NOMO-1 (cell line): ENCODE measurements around the gene CREM.

ENCODE experiments used
- DNase-seq, 2 experiments: peaks; one replicate each; lab custom pipeline; 2025; ENCODE audit not compliant: unreplicated experiment in 2 of 2; lab: John Stamatoyannopoulos, UW

The CREM gene

GRCh38 chr10:35217455-35217854, 90.8 kb downstream of the CREM start:
- DNase-seq = no peak

DNA sequence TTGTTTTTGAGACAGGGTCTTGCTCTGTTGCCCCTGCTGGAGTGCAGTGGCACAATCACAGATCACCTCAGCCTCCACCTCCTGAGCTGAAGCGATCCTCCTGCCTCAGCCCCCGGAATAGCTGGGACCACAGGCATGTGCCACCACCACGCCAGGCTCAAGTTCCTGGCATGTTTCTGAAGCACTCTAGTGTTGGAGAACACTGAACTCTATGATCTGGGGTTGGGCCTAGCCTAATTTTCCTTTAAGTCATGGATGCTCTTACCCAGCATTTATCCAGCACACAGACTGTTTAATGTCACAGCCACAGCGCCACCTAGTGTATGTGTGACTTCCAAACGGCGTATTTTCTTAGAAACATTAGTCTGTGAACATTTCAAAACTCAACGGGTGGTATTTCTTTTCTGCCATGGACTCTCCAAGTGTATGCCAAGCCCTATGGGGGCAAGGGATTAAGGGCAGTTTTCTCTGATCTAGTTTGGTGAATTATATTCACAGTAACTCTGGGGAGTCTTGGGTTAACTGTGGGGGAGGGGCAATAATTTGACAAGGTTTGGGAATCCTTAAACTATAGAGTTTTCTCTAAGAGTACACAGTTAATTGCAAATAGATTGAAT, 91.8 kb downstream of the CREM start:
- peak; percentile 3 to 52 for DNase-seq

- DNase-seq = no peak
Measured at GRCh38 chr10:35219292-35219691, 92.6 kb downstream of the CREM start.

DNA sequence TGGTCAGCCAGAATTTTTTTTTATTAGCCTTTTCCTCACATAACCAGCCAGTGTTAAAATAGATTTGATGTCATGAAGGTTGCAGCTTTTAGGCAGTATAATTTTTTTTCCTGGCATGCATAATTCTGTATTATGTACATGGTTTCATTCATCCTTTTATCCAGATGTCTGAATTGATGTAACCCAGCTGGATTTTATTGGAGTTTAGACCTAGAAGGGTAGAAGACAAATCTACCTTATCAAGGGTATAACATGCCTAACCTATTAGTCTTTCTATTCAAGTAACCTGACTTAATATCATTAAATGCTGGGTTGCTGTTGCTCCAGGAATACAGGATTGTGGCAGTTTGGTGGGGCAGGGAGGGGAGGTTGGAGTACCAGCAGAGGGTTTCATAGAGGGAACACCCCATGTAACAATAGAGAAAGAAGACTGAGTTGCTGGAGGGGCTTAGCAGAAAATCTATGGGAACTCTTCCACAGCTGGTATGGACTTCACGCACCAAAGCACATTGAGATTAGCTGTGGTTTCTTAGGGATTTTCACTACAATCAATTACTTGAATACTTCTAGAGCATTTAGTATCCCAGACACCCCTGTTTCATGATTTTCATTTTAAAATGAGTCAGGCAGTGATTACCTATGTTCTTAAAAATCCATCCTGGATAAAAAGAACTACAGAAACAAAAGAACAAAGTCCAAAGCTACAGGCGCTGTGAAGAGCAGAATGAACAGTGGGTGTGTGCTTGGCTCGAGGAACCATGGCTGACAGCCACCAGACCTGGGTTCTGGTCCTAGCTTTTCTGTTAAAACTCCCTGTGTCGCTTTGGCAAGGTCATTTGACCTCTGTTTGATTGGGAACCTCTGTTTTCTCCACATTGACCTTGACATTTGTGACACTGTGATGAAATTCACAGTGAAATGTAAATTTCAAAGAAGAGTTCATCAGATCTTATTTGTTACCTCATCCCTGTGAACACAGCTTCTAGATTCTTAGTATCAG, 93.5 kb downstream of the CREM start:
- no peak for DNase-seq

DNA sequence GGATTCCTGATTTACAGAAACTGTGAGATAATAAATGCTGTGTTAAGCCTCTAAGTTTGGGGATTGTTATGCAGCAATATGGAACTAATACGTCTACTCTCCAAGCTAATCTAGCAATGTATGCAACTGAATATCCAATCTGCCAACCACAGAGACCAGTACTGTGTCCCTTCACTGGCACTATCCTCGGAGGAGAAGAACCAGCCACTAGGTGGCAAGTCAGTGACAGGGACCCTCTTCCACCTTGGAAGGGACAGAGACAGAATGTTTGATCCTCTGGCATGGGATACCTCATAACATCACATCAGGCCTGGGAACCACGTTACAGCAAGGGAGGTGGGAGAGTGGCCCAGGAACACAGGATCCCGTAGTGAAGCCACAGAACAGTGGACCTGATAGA, 96.4 kb downstream of the CREM start:
- DNase-seq = no peak

DNA sequence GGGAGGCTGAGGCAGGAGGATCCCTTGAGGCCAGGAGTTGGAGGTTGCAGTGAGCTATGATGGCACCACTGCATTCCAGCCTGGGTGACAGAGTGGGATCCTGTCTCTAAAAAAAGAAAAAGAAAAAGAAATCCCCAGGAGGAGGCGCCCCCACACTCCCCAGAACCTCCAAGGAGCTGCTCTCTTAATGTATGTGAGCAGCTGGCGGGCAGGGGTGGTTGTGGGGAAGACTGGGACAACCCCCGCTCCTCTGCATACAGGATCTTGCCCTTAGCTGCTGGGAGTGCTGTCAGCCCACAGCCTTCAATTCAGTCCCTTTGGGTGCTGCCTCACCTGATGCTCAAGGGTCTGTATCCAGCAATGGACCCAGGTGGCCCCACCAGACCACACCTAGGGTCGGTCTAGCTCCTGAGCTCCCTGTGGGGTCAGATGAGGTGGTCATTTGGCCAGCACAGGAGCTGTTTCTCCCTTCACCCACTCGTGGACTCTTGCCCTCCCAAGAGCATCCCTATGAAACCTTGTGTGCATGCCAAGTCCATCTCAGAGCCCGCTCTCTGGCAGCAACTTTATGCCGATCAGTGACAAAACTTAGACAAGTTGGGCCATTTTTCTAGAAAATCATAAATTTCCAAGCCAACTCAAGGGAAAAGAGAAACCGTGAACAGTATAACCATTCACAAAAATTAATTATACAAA, 97.5 kb downstream of the CREM start:
- no peak for DNase-seq

DNA sequence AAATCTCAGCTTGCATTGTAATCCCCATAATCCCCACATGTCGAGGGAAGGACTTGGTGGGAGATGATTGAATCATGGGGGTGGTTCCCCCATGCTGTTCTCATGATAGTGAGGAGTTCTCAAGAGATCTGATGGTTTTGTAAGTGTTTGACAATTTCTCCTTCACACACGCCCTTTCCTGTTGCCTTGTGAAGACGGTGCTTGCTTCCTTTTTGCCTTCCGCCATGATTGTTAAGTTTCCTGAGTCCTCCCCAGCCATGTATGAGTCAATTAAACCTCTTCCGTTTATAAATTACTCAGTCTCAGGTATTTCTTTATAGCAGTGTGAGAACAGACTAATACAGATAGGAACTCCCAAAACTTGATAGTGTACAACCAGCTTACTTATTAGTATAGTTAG, 98.6 kb downstream of the CREM start:
- DNase-seq = no peak

- no peak for DNase-seq
Measured at GRCh38 chr10:35226507-35226906, 99.9 kb downstream of the CREM start.

DNA sequence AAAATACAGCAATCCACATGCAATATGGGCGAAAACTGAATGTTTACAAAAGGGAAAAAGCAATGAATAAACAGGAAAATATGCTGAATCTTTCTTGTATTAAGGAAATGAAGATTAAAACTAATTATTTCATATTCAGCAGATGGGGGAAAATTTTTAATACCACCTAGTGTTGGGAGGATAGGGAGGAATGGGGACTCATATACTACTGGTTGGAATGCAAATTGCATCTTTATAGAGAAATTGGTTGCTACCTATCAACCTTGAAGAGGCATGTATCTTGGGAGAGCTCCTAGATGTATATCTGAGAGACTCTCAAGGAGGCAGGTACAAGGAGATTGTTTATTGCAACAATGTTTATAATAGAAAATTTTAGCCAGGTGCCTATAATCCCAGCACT, 101.4 kb downstream of the CREM start:
- DNase-seq = no peak

DNA sequence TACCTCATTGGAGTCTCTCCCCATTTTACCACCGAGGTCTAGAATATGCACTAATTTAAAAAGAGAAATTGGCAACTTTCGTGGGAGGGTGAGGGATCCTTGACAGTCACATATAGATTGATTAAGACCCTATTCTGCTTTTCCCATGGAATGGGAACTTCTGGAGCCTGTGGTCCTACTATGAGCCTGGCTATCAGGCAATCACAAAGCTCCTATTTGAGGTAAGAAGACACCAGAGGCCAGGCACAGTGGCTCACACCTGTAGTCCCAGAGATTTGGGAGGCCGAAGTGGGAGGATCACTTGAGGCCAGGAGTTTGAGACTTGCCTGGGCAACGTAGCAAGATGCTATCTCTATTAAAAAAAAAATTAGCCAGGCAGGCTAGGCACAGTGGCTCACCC, 105.0 kb downstream of the CREM start:
- DNase-seq = no peak

DNA sequence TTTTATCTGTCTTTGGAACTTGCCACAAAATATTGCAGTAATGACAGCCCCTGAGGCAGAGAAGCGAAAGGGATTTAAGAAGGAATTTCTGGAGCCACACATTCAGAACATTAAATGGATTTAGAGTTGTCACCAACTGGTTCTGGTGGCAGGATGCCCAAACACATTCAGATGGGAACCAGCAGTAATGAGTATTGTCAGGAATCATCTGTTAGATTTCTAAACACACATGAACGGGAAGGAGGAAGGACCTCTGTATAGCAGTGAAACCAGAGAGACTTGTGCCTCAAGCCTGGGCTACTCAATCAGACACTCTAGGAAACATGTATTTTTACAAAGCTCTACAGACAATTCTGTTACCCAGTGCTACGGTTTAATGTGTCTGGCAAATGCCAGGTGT, 105.9 kb downstream of the CREM start:
- no peak for DNase-seq

GRCh38 chr10:35234073-35234472, 107.4 kb downstream of the CREM start:
- no peak for DNase-seq

DNA sequence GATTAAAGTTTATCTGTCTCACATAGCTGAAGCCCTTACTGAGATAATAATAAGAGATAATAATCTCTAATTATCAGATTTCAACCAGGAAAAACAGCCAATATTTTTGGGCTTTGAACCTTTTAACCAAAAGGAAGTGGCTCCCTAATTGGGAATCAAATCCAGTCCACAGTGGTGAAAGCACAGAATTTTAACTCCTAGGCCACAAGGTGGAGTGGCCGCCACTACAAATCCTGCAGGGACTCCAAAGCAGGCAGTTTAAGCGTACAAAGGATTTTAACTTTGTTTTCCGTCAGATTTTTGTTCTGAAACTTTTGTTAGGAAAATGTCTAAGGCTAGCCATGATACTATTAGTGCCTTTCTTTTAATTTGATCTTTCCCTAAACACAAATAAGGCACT, 110.1 kb downstream of the CREM start:
- DNase-seq = no peak

GRCh38 chr10:35237766-35238512, 111.3 kb downstream of the CREM start:
- DNase-seq = no peak

DNA sequence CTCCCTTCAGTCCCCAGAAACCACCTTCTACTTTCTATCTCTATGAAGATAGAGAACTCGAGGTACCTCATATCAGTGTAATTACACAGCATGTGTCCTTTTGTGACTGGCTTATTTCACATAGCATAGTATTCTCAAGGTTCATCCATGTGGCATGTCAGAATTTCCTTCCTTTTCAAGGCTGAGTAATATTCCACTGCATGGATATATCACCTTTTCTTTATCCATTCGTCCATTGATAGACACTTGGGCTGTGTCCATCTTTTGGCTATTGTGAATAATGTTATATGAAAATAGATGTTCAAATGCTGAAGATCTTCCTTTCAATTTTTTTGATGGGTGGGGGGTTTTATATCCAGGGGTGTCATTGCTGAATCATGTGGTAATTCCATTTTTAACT, 117.9 kb downstream of the CREM start:
- DNase-seq = no peak

- DNase-seq = no peak
Measured at GRCh38 chr10:35246770-35247343, 120.2 kb downstream of the CREM start.

DNA sequence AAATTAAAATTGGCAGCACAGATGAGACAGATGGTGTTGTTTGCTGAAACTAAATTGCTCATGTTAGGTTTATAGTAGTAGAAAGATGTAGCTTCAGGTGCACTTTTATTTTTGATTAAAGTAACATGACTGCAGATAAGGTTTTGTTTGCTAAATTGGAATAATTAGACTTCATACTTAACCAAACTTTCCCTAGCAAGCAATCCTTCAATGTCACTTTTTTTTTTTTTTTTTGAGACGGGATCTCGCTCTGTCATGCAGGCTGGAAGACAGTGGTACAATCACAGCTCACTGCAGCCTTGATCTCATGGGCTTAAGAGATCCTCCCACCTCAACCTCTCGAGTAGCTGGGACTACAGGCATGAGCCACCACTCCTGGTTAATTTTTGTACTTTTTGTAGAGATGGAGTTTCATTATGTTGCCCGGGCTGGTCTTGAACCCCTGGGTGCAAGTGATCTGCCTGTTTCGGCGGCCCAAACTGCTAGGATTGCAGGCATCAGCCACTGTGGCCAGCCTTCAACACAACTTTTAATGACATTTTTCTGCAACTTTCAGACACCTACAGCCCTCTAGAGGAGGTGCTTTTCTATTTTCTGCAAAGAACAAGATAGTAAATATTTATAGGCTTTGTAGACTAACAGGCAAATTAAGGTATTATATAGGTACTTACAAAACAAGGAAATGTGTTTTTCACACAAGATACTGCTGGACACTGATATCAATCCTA, 124.9 kb downstream of the CREM start:
- DNase-seq = no peak

GRCh38 chr10:35257057-35257983, 130.7 kb downstream of the CREM start:
- no peak for DNase-seq
